Muscle layer of duodenum (tissue), 2 donors: Measurements from ENCODE around the gene TEP1.
"Not testable (repeated sequence)": the region's sequence is repeated elsewhere in the genome, so short reads cannot be mapped to it uniquely, and the experiment has no call there.

ENCODE experiments used
- H3K27ac ChIP-seq: one replicate; pipeline ENCODE4 v1.7.0; 2013; ENCODE audit warnings: mild to moderate bottlenecking, low read length
- H3K27me3 ChIP-seq: one replicate; pipeline ENCODE4 v1.7.0; 2013; ENCODE audit warnings: low read depth, mild to moderate bottlenecking, control low read depth, low read length
- H3K36me3 ChIP-seq, 2 donors: one replicate each; pipeline ENCODE4 v1.7.0; 2013; ENCODE audit warnings: low read length in 2 of 2, control low read depth in 1 of 2, mild to moderate bottlenecking in 1 of 2; ENCODE audit not compliant: insufficient read depth in 2 of 2, control insufficient read depth in 1 of 2
- H3K4me1 ChIP-seq, 2 donors: one replicate each; pipeline ENCODE4 v1.7.0; 2013; ENCODE audit warnings: low read length in 2 of 2, mild to moderate bottlenecking in 2 of 2, control low read depth in 1 of 2, moderate library complexity in 1 of 2; ENCODE audit not compliant: insufficient read depth in 2 of 2, control insufficient read depth in 1 of 2
- H3K4me3 ChIP-seq, 2 donors: one replicate each; pipeline ENCODE4 v1.7.0; 2013; ENCODE audit warnings: low read length in 2 of 2, low read depth in 1 of 2, mild to moderate bottlenecking in 1 of 2
- H3K9me3 ChIP-seq, 2 donors: one replicate each; pipeline ENCODE4 v1.7.0; 2013; ENCODE audit warnings: low read length in 2 of 2, control low read depth in 1 of 2, mild to moderate bottlenecking in 1 of 2; ENCODE audit not compliant: control insufficient read depth in 1 of 2
- donor health status: healthy.

TEP1 gene

DNA sequence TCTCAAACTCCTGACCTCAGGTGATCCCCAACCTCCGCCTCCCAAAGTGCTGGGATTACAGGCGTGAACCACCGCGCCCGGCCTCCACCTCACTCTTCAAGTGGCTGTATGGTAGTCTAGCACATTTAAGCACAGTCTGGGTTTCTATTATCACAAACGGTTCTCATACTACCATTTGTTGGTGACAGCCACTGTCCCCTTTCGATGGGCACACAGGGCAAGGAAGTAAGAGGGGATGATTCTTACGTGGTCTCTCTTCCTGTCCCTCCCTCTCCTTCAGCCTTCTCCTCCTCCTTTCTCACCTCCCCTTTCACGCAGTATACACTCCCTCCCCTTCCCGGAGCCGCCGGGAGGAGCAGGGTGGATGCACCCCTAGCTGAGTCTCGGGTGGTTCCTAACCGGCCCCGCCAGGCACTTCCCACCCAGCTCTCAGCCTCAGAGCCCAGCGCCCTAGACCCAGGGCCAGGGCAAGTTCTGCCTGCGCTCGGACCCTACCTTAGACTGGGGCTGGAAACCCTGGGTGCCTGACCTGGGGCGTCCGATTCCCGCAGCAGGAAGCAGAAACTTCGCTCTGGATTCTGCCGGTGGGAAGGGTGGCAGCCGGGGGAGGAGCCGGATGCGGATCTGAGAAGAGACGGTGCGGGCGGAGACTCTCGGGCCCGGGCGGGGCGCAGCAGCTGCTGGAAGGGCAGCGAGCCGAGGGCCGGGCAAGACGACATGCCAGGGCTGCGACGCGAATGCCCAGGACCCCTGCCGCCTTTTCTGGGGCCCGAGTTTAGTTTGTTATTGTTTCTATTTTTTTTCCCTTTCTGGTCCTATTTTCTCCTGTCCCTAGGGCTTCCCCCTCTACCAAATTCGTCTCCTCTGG lies at the start of gene TEP1:
TEP1 (minus strand) TSS at position 626 of the 868 bp plus-strand sequence. CDS start 5,062 bp downstream, outside the sequence.
- H3K9me3 ChIP-seq, result no peaks in the 10 kb centered on the region
- H3K27ac ChIP-seq, result peak within 1 kb of the TSS; percentile 97
- H3K36me3 ChIP-seq, result peaks cover 3% of the 10 kb centered on the region in 2 donors
- H3K4me1 ChIP-seq, result no peaks in the 10 kb centered on the region
- peak within 1 kb of the TSS; percentile 88 to 89 for H3K4me3 ChIP-seq
- no peaks in the 10 kb centered on the region for H3K27me3 ChIP-seq

DNA sequence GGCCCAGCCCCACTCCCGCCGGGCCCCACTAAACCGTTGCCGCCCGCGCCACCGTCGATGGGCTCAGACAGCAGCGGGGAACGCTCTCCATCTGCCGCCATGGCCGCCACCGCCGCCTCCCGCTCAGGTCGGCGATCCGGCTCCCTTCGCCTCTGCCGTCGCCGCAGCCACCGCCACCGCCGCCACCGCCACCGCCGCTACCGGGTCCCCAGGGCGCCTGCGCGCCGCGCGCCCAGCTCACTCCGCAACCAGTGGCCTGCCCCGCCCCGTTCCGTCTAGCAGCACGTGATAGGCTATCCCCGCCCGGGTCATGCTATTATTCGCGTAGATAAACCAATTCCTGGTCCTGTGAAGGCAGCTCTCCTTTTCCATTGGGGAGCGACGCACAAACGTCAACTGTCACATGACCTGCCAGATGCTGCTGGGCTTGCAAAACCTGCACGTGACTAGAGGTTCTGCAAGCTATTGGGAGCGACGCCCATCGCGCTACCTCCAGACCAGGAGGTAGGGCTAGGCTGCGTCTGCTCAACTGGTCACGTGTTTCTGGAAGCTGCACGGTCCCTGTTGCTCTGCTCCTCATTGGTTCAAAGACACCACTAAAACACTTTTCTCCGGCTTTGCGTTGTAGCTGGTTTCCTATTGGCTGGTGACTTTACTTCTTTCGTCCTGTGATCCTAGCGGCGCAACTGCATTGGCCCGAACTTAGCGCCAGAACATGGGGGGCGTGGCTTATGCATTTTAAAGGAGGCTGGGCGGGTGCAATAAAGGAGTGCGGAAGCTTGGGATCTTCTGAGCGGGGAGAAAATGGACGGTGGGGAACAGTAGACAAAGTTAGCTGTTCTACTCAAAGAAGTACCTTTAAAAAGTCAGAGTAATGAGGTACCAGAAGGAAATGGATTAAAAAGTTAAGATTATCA lies 48.2 kb upstream of the TEP1 start, which contains the start of gene PIP4P1:
PIP4P1 (minus strand) TSS at position 210 of the 917 bp plus-strand sequence; CDS start at position 101, 109 bp downstream.
- Histone ChIP-seq H3K4me1 (peaks cover 11 to 31% of the 10 kb centered on the region in 2 donors), H3K4me3 (peak within 1 kb of the TSS; percentile 76 to 91)

DNA sequence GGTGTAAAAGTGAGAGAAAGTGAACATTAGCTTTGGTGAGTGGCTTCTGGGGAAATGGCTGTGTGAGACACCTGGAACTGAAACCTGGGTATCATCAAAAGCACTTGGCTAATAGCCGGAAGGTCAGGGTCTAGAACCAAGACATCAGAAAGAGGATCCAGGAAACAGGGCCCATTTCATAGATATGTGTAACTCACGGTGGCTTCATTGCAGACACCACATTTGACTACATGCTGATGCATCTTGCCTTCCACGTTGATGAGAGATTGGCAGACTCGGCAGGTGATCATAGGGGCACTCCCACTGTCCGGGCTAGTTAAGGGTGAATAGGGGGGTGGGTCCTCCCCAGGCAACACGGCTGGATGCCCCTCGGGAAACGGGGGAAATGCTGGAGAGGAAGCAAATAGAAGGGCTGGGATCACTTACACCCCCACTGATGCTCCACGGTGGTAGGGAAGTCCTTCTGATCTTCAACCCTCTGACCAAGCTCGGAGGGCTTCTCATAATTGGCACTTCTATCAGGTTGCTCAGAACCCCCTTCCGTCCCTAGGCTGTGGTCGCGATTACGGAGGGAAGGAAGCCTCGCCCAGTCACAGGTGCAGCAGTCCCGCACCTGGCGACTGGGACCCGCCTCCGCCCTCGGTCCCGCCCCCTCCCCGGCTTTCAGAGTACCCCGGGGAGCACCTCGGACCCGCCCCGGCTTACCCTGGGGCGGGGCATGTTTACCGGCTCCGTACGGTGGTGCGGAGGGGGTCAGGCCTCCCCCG lies 47.3 kb upstream of the TEP1 start:
- H3K27me3 ChIP-seq, result no peaks in the 10 kb centered on the region
- H3K27ac ChIP-seq, result peak overlapping the region; percentile 80
- no peaks in the 10 kb centered on the region for H3K9me3 ChIP-seq
- H3K36me3 ChIP-seq, result peaks cover 32 to 38% of the 10 kb centered on the region in 2 donors
- peak overlapping the region; percentile 76 to 91 for H3K4me3 ChIP-seq
- H3K4me1 ChIP-seq, result peaks cover 15 to 39% of the 10 kb centered on the region in 2 donors

More for the DNA sequence above, 48.2 kb upstream of the TEP1 start, which contains the start of gene PIP4P1:
- H3K36me3 ChIP-seq, result peaks cover 30 to 35% of the 10 kb centered on the region in 2 donors
- H3K9me3 ChIP-seq, result no peaks in the 10 kb centered on the region
- no peaks in the 10 kb centered on the region for H3K27me3 ChIP-seq
- peak within 1 kb of the TSS; percentile 90 for H3K27ac ChIP-seq

GRCh38 chr14:20458031-20458789 lies 44.9 kb upstream of the TEP1 start:
- H3K36me3 ChIP-seq, result peaks cover 32 to 38% of the 10 kb centered on the region in 2 donors
- no peak overlapping the region for H3K27ac ChIP-seq
- H3K27me3 ChIP-seq, result no peaks in the 10 kb centered on the region
- H3K9me3 ChIP-seq, result no peaks in the 10 kb centered on the region
- no peak overlapping the region for H3K4me3 ChIP-seq
- H3K4me1 ChIP-seq, result peaks cover 18 to 52% of the 10 kb centered on the region in 2 donors

GRCh38 chr14:20456971-20457370 lies 43.7 kb upstream of the TEP1 start:
- no peak overlapping the region for H3K4me3 ChIP-seq
- no peaks in the 10 kb centered on the region for H3K9me3 ChIP-seq
- H3K4me1 ChIP-seq, result peaks cover 21 to 54% of the 10 kb centered on the region in 2 donors
- no peak overlapping the region for H3K27ac ChIP-seq
- no peaks in the 10 kb centered on the region for H3K27me3 ChIP-seq
- peaks cover 36 to 41% of the 10 kb centered on the region in 2 donors for H3K36me3 ChIP-seq

GRCh38 chr14:20455355-20456300 lies 42.3 kb upstream of the TEP1 start:
- peaks cover 20 to 53% of the 10 kb centered on the region in 2 donors for H3K4me1 ChIP-seq

DNA sequence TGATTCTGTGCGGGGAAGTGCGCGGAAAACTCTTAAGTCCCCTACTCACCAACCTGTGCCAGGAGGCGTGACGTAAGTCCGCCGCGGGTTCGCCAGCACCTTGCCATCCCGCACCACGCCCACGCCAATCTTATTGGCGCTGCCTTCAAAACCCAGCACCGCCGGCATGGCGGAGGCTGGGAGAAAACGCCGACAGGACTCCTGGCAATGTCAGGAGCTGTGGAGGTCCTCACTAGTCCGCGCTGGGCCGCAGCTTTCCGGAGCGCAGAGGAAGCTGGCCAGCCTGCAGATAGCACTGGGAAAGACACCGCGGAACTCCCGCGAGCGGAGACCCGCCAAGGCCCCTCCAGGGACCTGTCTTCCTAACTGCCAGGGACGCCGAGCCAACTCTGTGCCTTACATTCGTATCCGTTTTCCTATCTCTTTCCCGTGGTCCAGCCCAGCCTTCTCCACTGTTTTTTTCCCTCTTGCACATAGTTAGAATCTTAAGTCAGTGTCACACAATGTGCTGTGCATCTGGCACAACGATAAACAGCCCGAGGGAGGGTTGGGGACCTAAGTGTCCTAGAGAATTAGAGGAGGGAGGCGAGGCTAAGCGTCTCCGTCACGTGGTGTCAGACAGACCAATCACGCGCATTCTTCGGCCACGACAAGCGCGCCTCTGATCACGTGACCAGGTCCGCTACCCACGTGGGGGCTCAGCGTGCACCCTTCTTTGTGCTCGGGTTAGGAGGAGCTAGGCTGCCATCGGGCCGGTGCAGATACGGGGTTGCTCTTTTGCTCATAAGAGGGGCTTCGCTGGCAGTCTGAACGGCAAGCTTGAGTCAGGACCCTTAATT lies 41.4 kb upstream of the TEP1 start, which contains the start of the genes APEX1 and OSGEP:
APEX1 (plus strand) TSS at position 711 of the 839 bp plus-strand sequence. CDS start 420 bp downstream, outside the sequence.
OSGEP (minus strand) TSS at position 297 of the 839 bp plus-strand sequence; CDS start at position 168, 129 bp downstream.
- no peaks in the 10 kb centered on the region for H3K9me3 ChIP-seq
- peak within 1 kb of the TSS; percentile 92 to 98 for H3K4me3 ChIP-seq
- H3K4me1 ChIP-seq, result peaks cover 11 to 44% of the 10 kb centered on the region in 2 donors
- no peaks in the 10 kb centered on the region for H3K27me3 ChIP-seq
- H3K27ac ChIP-seq, result peak within 1 kb of the TSS; percentile 98
- peaks cover 48 to 56% of the 10 kb centered on the region in 2 donors for H3K36me3 ChIP-seq

More at GRCh38 chr14:20455355-20456300, 42.3 kb upstream of the TEP1 start:
- Histone ChIP-seq H3K4me3 (peak overlapping the region; percentile 92 to 98), H3K36me3 (peaks cover 41 to 51% of the 10 kb centered on the region in 2 donors), H3K9me3 (no peaks in the 10 kb centered on the region), H3K27ac (peak overlapping the region; percentile 98), H3K27me3 (no peaks in the 10 kb centered on the region)

DNA sequence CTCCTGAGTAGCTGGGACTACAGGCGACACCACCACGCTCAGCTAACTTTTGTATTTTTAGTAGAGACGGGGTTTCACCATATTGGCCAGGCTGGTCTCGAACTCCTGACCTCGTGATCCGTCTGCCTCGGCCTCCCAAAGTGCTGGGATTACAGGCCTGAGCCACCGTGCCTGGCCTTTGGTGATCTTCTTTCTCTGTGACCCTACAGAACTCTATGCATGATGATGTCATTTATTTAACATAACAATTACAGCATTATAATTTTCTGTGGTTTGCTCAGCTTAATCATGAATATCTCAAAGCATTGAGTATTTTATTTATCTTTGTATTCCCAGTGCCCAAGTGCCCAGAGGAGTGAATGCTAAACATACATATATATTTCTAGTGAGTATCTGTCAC lies 39.5 kb upstream of the TEP1 start:
- Histone ChIP-seq H3K4me1 (peaks cover 10 to 29% of the 10 kb centered on the region in 2 donors), H3K36me3 (peaks cover 48 to 57% of the 10 kb centered on the region in 2 donors)
- H3K4me3 ChIP-seq, H3K27ac ChIP-seq, H3K27me3 ChIP-seq, H3K9me3 ChIP-seq: not testable (repeated sequence)
